K562 (cell line): Measurements from ENCODE around the gene CABP4. TPM values are rescaled to one million over a fixed set of nuclear protein-coding genes. Genes with fewer than 3 reads are reported as not detected.

ENCODE experiments used
- ATAC-seq: fragments of 200-7000 bp; cut with Tn5 transposase; 3 replicates; pipeline ENCODE4 v1.9.1; 2020; ENCODE audit warnings: moderate library complexity
- BruUV-seq: library from RNA; stranded (reverse); fragments of 400-500 nt; replicated peaks from 2 replicates; lab custom pipeline; 2021; lab: Mats Ljungman, UMichigan
- CTCF ChIA-PET: fragments of 300-600 bp; formaldehyde crosslinking; extraction: SDS; loops from one replicate; lab custom pipeline; 2021; ENCODE audit warnings: low intra/inter-chr PET ratio; lab: Yijun Ruan, JAX
- POLR2A ChIA-PET: fragments of 300-600, 350-650 bp; sonication (Branson Sonifier 250); formaldehyde crosslinking; extraction: SDS; loops from one replicate; lab custom pipeline; 2021; ENCODE audit warnings: antibody characterized with exemption, inconsistent platforms; lab: Yijun Ruan, JAX
- DNase-seq, 4 experiments: peaks; one replicate each; pipeline versions ENCODE4 v3.0.0 to v3.0.0-alpha.2; 2011 to 2018; ENCODE audit warnings: low spot score in 3 of 4, mixed read lengths in 3 of 4; ENCODE audit errors: extremely low read depth in 1 of 4
- FAIRE-seq: peaks from 2 replicates; lab custom pipeline; 2011; peaks lifted over from hg19 to GRCh38; lab: Jason Lieb, UNC
- H2AFZ ChIP-seq: 2 replicates; pipeline ENCODE4 v1.6.0; 2011; ENCODE audit warnings: low read depth, low read length, control low read depth, inconsistent platforms
- H3K27ac ChIP-seq: fragments of 200-600 bp; 3 replicates; pipeline ENCODE4 v1.8.0; 2011; ENCODE audit warnings: low read depth, mild to moderate bottlenecking, control low read depth, inconsistent platforms, low read length, moderate library complexity, mixed read lengths; ENCODE audit errors: extremely low read depth
- H3K27me3 ChIP-seq, 2 experiments: fragments of 300-600 bp in 1 of 2; 2 replicates in 1 of 2; 3 replicates in 1 of 2; pipeline versions ENCODE4 v1.6.0 to v1.8.0; 2011; ENCODE audit warnings: inconsistent platforms in 2 of 2, low read length in 2 of 2, mild to moderate bottlenecking in 1 of 2, mixed read lengths in 1 of 2, moderate library complexity in 1 of 2; ENCODE audit not compliant: control insufficient read depth in 2 of 2, insufficient read depth in 2 of 2
- H3K36me3 ChIP-seq: fragments of 300-600 bp; 3 replicates; pipeline ENCODE4 v1.8.0; 2011; ENCODE audit warnings: mild to moderate bottlenecking, low read length, inconsistent platforms; ENCODE audit not compliant: control insufficient read depth, insufficient read depth
- H3K4me1 ChIP-seq, 2 experiments: fragments of 200-600 bp in 1 of 2; replicated peaks in 1 of 2; 2 replicates in 1 of 2; 3 replicates in 1 of 2; pipeline versions ENCODE4 v1.5.1 to v1.8.0; 2011; ENCODE audit warnings: inconsistent platforms in 2 of 2, low read length in 2 of 2, mild to moderate bottlenecking in 1 of 2, mixed read lengths in 1 of 2, moderate library complexity in 1 of 2; ENCODE audit not compliant: control insufficient read depth in 2 of 2, insufficient read depth in 2 of 2
- H3K4me2 ChIP-seq: 2 replicates; pipeline ENCODE4 v1.6.1; 2011; ENCODE audit warnings: low read length, control low read depth, inconsistent platforms, mixed read lengths; ENCODE audit not compliant: insufficient read depth
- H3K4me3 ChIP-seq: fragments of 200-600 bp; sonication (generic), shearing (Covaris generic); 2 replicates; pipeline ENCODE4 v1.5.1; 2016; ENCODE audit warnings: control low read depth, inconsistent platforms
- H3K79me2 ChIP-seq: fragments of 200-600 bp; 3 replicates; pipeline ENCODE4 v1.8.0; 2011; ENCODE audit warnings: low read length, inconsistent platforms; ENCODE audit not compliant: control insufficient read depth, insufficient read depth
- H3K9ac ChIP-seq, 2 experiments: 2 replicates each; pipeline versions ENCODE4 v1.6.0 to v1.6.1; 2011; ENCODE audit warnings: low read depth in 2 of 2, low read length in 2 of 2, control low read depth in 1 of 2, inconsistent platforms in 1 of 2, mild to moderate bottlenecking in 1 of 2, mixed read lengths in 1 of 2; ENCODE audit not compliant: insufficient read depth in 1 of 2
- H3K9me1 ChIP-seq: one replicate; pipeline ENCODE4 v1.6.0; 2011; ENCODE audit warnings: inconsistent platforms, mild to moderate bottlenecking, low read length, moderate library complexity; ENCODE audit not compliant: control insufficient read depth, insufficient read depth
- H3K9me3 ChIP-seq: replicated peaks from 2 replicates; pipeline ENCODE4 v1.5.1; 2011; ENCODE audit warnings: low read depth, low read length, inconsistent platforms; ENCODE audit not compliant: control insufficient read depth, insufficient read depth
- H4K20me1 ChIP-seq: replicated peaks from 2 replicates; pipeline ENCODE4 v1.6.1; 2011; ENCODE audit warnings: low read length, inconsistent platforms, mixed read lengths; ENCODE audit not compliant: control insufficient read depth, insufficient read depth
- ATF1 ChIP-seq, 2 experiments: fragments of 450-650 bp in 1 of 2; IDR thresholded peaks; 2 replicates each; pipeline ENCODE4 v1.6.1; 2016; ENCODE audit warnings: missing compliant biosample characterization in 1 of 2, missing genetic modification characterization in 1 of 2
- BRCA1 ChIP-seq, 2 experiments: fragments of 450-650 bp in 1 of 2; sonication (generic) in 1 of 2; formaldehyde crosslinking in 1 of 2; IDR thresholded peaks; 2 replicates each; pipeline versions ENCODE4 v1.5.0 to v1.6.1; 2017 to 2020; ENCODE audit warnings: mild to moderate bottlenecking in 1 of 2, missing genetic modification reagents in 1 of 2
- BRD4 ChIP-seq: fragments of 200-600 bp; sonication (generic); IDR thresholded peaks from 2 replicates; pipeline ENCODE4 v1.6.1; 2017; ENCODE audit warnings: inconsistent platforms
- E2F5 ChIP-seq: sonication (generic); formaldehyde crosslinking; IDR thresholded peaks from 2 replicates; pipeline ENCODE4 v1.8.0; 2022; ENCODE audit warnings: mild to moderate bottlenecking, missing genetic modification reagents
- NFRKB ChIP-seq: fragments of 450-650 bp; IDR thresholded peaks from 2 replicates; pipeline ENCODE4 v1.6.1; 2016; ENCODE audit warnings: low read depth
- POLR2A ChIP-seq: fragments of 450-650 bp; conservative IDR thresholded peaks from 2 replicates; pipeline ENCODE4 v1.6.1; 2016
- RBFOX2 ChIP-seq: fragments of 200-400 bp; formaldehyde crosslinking; IDR thresholded peaks from 2 replicates; pipeline ENCODE4 v1.6.1; 2017; ENCODE audit warnings: low read depth, mild to moderate bottlenecking, low read length, moderate library complexity
- SRSF7 ChIP-seq: fragments of 200-400 bp; formaldehyde crosslinking; optimal IDR thresholded peaks from 2 replicates; pipeline ENCODE3; 2017; ENCODE audit warnings: mild to moderate bottlenecking, low read depth, low read length
- TSC22D4 ChIP-seq: fragments of 450-650 bp; IDR thresholded peaks from 2 replicates; pipeline ENCODE4 v1.6.1; 2016; ENCODE audit warnings: missing genetic modification characterization, missing biosample characterization, control low read depth
- ZBTB26 ChIP-seq: fragments of 450-650 bp; formaldehyde crosslinking; IDR thresholded peaks from 2 replicates; pipeline ENCODE4 v1.4.0; 2022; ENCODE audit warnings: missing genetic modification characterization
- ZNF407 ChIP-seq: fragments of 450-650 bp; IDR thresholded peaks from 2 replicates; pipeline ENCODE4 v1.6.1; 2016; ENCODE audit warnings: low read depth
- WGBS: fragments of 100-300 bp; shearing (Covaris generic); methylation state at CpG from one replicate; pipeline ENCODE4 v1.1.6; 2016; ENCODE audit warnings: low coverage, mixed read lengths; ENCODE audit not compliant: insufficient coverage; ENCODE audit errors: missing lambda C conversion rate; 5-methylcytosine and 5-hydroxymethylcytosine counted together
- in situ Hi-C: fragments of 300-500 bp; cut with MboI; formaldehyde crosslinking; loops from 4 replicates; pipeline ENCODE4 v1.15.0; 2018; ENCODE audit warnings: inconsistent platforms, mixed read lengths
- intact Hi-C: fragments of 100-400 bp; cut with micrococcal nuclease; formaldehyde crosslinking; loops from 2 replicates; pipeline ENCODE4 v1.14.2; 2022
- polyA plus RNA-seq, 8 experiments: library from polyadenylated mRNA; depleted of rRNA in 4 of 8; stranded (reverse) in 5 of 8; unstranded in 3 of 8; fragments of >200 nt; fragmentation: Nextera tagmentation in 2 of 8; fragmentation: Illumina TruSeq in 1 of 8; extraction: Ambion mirVana in 2 of 8; extraction: Trizol in 1 of 8; gene quantifications; 2 replicates each; pipeline versions ENCODE4 v1.2.1 to v1.2.3, GENCODE V29; 2011 to 2014; ENCODE audit warnings: inconsistent platforms in 1 of 8, missing spikeins in 1 of 8
- total RNA-seq, 7 experiments: library from RNA; depleted of rRNA in 6 of 7; stranded (reverse); fragments of >200 nt in 6 of 7; fragmentation: Illumina TruSeq in 2 of 7; extraction: Trizol in 2 of 7; gene quantifications; 2 replicates each; pipeline versions ENCODE4 v1.2.1 to v1.2.3, GENCODE V29; 2011 to 2021; ENCODE audit warnings: low replicate concordance in 1 of 7

Gene CABP4
- total and polyA plus RNA-seq, 9 of the 15 experiments (the other 6 are each of a cell fraction or from before 2014, with no cell fraction given), result 0.11 TPM; not detected in 8

- peak overlapping the region; percentile 52 for H2AFZ ChIP-seq
- 15% methylated on average over 17 of the region's 17 CpGs for WGBS
- TF ChIP-seq SRSF7 (no peak), ZNF407 (no peak), TSC22D4 (no peak), BRCA1 (IDR thresholded peaks at IDR 0.05) (no peak), BRCA1 (CRISPR knock-in tag; IDR thresholded peaks at IDR 0.05) (no peak), NFRKB (no peak), ZBTB26 (CRISPR knock-in tag) (no peak), BRD4 (no peak), ATF1 (CRISPR knock-in tag; IDR thresholded peaks at IDR 0.05) (no peak), ATF1 (tag; IDR thresholded peaks at IDR 0.05) (peak; percentile 56; the same call in 1 of the 2 replicates), RBFOX2 (peak; percentile 64), POLR2A (no peak; the same call in 1 of the 2 replicates), E2F5 (CRISPR knock-in tag) (no peak)
Measured at GRCh38 chr11:67505605-67506396, 50.6 kb downstream of the CABP4 start.

More at GRCh38 chr11:67505605-67506396, 50.6 kb downstream of the CABP4 start:
- peaks cover 33% of the 10 kb centered on the region; the same call in 2 of the 3 replicates for H3K36me3 ChIP-seq
- peaks cover 33% of the 10 kb centered on the region for H3K79me2 ChIP-seq
- in situ Hi-C loops, result no loop called here
- H4K20me1 ChIP-seq, result no peaks in the 10 kb centered on the region
- H3K4me2 ChIP-seq, result peak overlapping the region; percentile 61
- peaks cover 6% of the 10 kb centered on the region for H3K9me1 ChIP-seq
- ATAC-seq, result peak; percentile 77
- H3K27me3 ChIP-seq, result no peaks in the 10 kb centered on the region
- H3K9ac ChIP-seq, result peak overlapping the region; percentile 82 to 87
- H3K27ac ChIP-seq, result peak overlapping the region; percentile 72
- peak; percentile 59 to 88 (median 69) for DNase-seq
- H3K9me3 ChIP-seq, result no peaks in the 10 kb centered on the region
- ChIA-PET CTCF (interaction anchor here (0.8 to 2.5 kb wide), 4 partner anchors 73 to 148 kb away, joined by 3 to 13 read pairs (median 4); partner anchors contain the start of gene PPP1CA), POLR2A (interaction anchor here (0.6 kb wide), 1 partner anchor 122 kb away, joined by 3 read pairs; no protein-coding TSS in a partner anchor)
- intact Hi-C loops, result loop anchor here (2.0 to 5.0 kb wide), 5 partner anchors 34 to 148 kb away; partner anchors contain the start of genes GSTP1, PPP1CA and RPS6KB2
- peaks cover 28 to 70% of the 10 kb centered on the region in 2 experiments for H3K4me1 ChIP-seq
- peak; percentile 77 for FAIRE-seq
- BruUV-seq, result no TSS peak
- H3K4me3 ChIP-seq, result peak overlapping the region; percentile 73
